Thoracic aorta (tissue), 2 donors: Measurements from ENCODE around the gene RPL13A. TPM values are rescaled to one million over a fixed set of nuclear protein-coding genes. Genes with fewer than 3 reads are reported as not detected.

ENCODE experiments used
- ATAC-seq: fragments of 150-250 bp; one replicate; pipeline ENCODE4 v1.8.0; 2017; ENCODE audit warnings: low read depth; ENCODE audit not compliant: insufficient number of reproducible peaks, low FRiP score
- DNase-seq: peaks from one replicate; pipeline ENCODE4 v3.0.0-alpha.2; 2020; ENCODE audit warnings: low spot score
- H3K27ac ChIP-seq, 2 donors: fragments of 200-600 bp; sonication (generic); 1 replicate in 1 of 2; 2 replicates in 1 of 2; pipeline ENCODE4 v1.5.1; 2016; ENCODE audit warnings: mild to moderate bottlenecking in 2 of 2, moderate library complexity in 2 of 2
- H3K27me3 ChIP-seq: fragments of 200-600 bp; sonication (generic); replicated peaks from 2 replicates; pipeline ENCODE4 v1.6.0; 2016; ENCODE audit warnings: mild to moderate bottlenecking; ENCODE audit not compliant: insufficient read depth
- H3K36me3 ChIP-seq: fragments of 200-600 bp; sonication (generic); one replicate; pipeline ENCODE4 v1.5.1; 2016
- H3K4me1 ChIP-seq, 2 donors: fragments of 200-600 bp; sonication (generic); 1 replicate in 1 of 2; 2 replicates in 1 of 2; pipeline versions ENCODE4 v1.5.1 to v1.6.0; 2016; ENCODE audit warnings: low read depth in 2 of 2, mild to moderate bottlenecking in 1 of 2; ENCODE audit not compliant: control insufficient read depth in 1 of 2
- H3K4me3 ChIP-seq: fragments of 200-600 bp; sonication (generic); 2 replicates; pipeline ENCODE4 v1.5.1; 2016; ENCODE audit warnings: mild to moderate bottlenecking
- H3K9me3 ChIP-seq: fragments of 200-600 bp; sonication (generic); 2 replicates; pipeline ENCODE4 v1.5.1; 2016
- CTCF ChIP-seq: fragments of 200-600 bp; sonication (generic); IDR thresholded peaks from one replicate; pipeline ENCODE4 v1.5.1; 2019; ENCODE audit warnings: antibody characterized with exemption
- total RNA-seq, 2 donors: library from RNA; depleted of rRNA; stranded (reverse); fragments of >200 nt; gene quantifications; one replicate each; pipeline versions ENCODE4 v1.1.0 to v1.2.3, GENCODE V29; 2016

Gene RPL13A
- total RNA-seq, 2 donors from 2014 or later = 996 to 1,451 TPM

- no peak for TF ChIP-seq CTCF
- Histone ChIP-seq H3K27ac (no peak overlapping the region), H3K4me3 (no peak overlapping the region), H3K4me1 (peaks cover 0 to 10% of the 10 kb centered on the region in 2 donors), H3K9me3 (no peaks in the 10 kb centered on the region), H3K36me3 (no peaks in the 10 kb centered on the region), H3K27me3 (no peaks in the 10 kb centered on the region)
- DNase-seq (no peak), ATAC-seq (no peak)
Measured at GRCh38 chr19:49479975-49480628, 7.3 kb upstream of the RPL13A start.

GRCh38 chr19:49481020-49481683, 6.3 kb upstream of the RPL13A start:
- no peaks in the 10 kb centered on the region for H3K9me3 ChIP-seq
- ATAC-seq (no peak), DNase-seq (no peak)
- TF ChIP-seq CTCF = no peak
- H3K4me1 ChIP-seq = peaks cover 0 to 2% of the 10 kb centered on the region in 2 donors
- no peaks in the 10 kb centered on the region for H3K27me3 ChIP-seq
- no peak overlapping the region for H3K4me3 ChIP-seq
- H3K27ac ChIP-seq = no peak overlapping the region
- H3K36me3 ChIP-seq = no peaks in the 10 kb centered on the region

GRCh38 chr19:49486232-49486631, 1.2 kb upstream of the RPL13A start:
- Histone ChIP-seq H3K9me3 (no peaks in the 10 kb centered on the region), H3K36me3 (peaks cover 18% of the 10 kb centered on the region), H3K27me3 (no peaks in the 10 kb centered on the region), H3K4me3 (no peak overlapping the region), H3K4me1 (peaks cover 10 to 21% of the 10 kb centered on the region in 2 donors), H3K27ac (no peak overlapping the region)
- DNase-seq (no peak), ATAC-seq (no peak)
- no peak for TF ChIP-seq CTCF

GRCh38 chr19:49486710-49487276, 615 bp upstream of the RPL13A start:
- Histone ChIP-seq H3K27ac (peak overlapping the region; percentile 70 to 80), H3K4me1 (peaks cover 10 to 21% of the 10 kb centered on the region in 2 donors), H3K27me3 (no peaks in the 10 kb centered on the region), H3K4me3 (peak overlapping the region; percentile 83), H3K9me3 (no peaks in the 10 kb centered on the region), H3K36me3 (peaks cover 22% of the 10 kb centered on the region)
- TF ChIP-seq CTCF = no peak
- DNase-seq = no peak
- ATAC-seq = no peak

GRCh38 chr19:49488046-49488862, 846 bp downstream of the RPL13A start:
- Histone ChIP-seq H3K36me3 (peaks cover 35% of the 10 kb centered on the region), H3K9me3 (no peaks in the 10 kb centered on the region), H3K4me1 (peaks cover 10 to 21% of the 10 kb centered on the region in 2 donors), H3K4me3 (peak overlapping the region; percentile 83), H3K27ac (peak overlapping the region; percentile 80 to 84), H3K27me3 (no peaks in the 10 kb centered on the region)
- ATAC-seq (no peak), DNase-seq (no peak)
- no peak for TF ChIP-seq CTCF
